ENCODE data around the gene FPR2.
"Not testable (repeated sequence)": the region's sequence is repeated elsewhere in the genome, so short reads cannot be mapped to it uniquely, and the experiment has no call there.

The FPR2 gene

DNA sequence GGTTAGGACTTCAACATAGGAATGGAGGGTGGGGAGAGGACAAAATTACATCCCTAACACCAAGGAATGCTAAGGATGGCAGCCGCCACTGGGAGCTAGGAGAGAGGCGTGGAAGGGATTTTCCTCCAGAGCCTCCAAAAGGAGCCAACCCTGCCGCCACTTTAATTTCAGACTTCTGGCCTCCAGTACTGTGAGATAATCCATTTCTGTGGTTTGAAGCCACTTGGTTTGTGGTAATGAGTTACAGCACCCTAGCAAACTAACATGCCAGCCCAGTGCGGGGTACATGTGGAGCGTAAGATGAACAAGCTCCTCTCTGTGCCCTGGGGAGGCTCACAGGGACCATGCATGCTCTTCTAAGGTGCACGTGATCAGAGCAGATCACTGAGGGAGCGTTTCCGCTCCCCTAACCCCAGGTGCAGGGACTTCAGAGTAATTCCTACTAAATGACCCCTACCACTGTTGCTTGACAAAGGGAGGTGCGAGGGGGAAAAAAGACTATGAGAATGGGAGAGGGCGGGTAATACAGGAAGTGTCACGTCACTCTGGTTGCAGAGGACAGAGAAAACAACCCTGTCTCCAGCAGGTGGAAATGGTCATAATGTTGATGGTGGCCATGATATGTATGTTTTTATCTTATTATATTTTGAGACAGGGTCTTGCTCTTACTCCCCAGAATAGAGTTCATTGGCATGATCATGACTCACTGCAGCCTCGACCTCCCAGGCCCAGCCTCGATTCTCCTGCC lies 21.3 kb upstream of the FPR2 start:
- no peak for DNase-seq

DNA sequence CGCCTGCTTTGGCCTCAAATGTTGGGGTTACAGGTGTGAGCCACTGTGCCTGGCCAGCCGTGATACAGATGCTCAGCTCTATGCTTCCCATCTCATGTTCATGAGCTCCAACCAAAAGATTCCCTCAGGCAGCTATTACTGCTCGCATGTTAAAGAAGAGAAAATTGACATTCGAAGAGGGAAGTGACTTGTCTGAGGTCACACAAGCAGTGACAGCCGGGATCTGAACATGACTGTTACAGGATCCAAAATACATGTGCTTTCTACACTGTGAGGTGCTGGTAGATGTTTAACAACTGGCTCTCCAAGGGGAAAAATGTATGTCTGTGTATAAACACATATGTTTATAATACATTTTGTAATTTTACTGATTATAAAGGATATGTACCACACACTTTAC lies 20.6 kb upstream of the FPR2 start:
- DNase-seq = no peak

DNA sequence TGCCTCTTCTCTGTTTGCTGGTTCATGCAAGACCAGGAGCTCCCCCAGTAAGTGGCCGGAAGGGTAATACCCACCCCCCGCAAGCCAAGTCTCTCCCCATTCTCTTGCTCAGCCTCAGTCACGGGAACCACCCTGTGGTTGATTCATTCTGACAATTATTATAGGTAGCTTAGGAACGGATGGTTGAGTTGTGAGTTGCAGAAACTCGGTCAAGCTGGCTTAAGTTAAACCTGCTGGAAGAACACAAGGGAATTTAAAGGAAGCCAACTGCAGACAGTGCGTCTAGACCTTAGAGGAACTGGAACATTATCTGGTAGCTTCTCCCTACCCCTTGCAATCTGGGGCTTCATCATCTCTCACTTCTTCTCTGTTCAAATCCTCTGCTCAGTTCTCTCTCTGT lies 18.2 kb upstream of the FPR2 start:
- DNase-seq = no peak

DNA sequence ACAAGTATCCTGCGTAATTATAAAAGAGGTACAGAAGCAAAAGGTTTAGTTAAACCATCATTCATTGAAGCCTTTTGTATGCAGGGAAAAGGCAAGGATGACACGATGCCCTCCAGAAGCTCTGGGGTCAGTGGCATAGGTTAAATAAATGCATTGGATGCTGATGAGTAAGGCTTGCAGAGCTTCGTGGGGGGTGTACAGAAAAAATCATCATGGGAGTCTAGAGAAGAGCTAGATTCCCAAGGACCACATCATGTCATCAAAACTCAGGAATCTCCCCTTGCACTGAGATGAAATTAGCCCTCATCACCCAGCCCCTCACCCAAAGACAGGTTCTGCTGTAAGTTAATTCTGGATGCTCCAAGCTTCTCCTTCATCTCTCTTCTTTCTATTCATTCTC lies 17.6 kb upstream of the FPR2 start:
- DNase-seq = no peak

DNA sequence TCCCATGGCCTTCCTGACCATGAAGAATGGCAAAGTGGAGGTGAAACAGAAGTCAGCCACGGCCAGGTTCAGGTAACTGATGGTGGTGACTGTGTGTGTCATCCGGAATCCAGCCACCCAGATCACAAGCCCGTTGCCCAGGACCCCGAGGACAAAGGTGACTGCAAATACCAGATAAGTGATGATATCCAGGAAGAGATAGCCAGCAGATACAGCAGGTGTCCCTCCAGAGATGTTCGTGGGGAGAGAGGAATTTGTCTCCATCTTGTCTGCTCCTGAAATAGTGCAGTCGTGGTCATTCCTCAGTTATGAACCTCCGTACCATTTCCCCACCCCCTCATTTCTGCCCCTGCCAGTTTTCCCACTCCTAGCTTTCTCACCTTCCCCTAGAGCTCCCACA lies 14.2 kb upstream of the FPR2 start:
- DNase-seq = no peak

DNA sequence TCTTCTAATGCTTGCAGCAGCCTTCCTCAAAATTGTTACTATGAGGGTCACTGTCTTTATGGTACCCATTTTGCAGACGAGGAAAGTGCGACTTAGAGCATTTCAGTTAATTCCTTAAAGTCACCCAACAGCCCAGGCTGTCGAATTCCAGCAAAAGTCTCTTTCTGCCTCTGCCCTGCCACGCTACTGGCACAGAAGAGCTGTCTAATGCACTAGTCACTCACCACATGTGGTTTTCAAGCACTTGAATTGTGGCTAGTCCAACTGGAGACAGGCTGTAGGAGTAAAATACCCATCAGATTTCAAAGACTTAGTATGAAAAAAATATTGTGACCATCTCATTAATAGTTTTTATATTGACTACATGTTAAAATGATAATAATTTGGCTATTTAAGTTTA lies 11.0 kb upstream of the FPR2 start:
- DNase-seq = no peak

DNA sequence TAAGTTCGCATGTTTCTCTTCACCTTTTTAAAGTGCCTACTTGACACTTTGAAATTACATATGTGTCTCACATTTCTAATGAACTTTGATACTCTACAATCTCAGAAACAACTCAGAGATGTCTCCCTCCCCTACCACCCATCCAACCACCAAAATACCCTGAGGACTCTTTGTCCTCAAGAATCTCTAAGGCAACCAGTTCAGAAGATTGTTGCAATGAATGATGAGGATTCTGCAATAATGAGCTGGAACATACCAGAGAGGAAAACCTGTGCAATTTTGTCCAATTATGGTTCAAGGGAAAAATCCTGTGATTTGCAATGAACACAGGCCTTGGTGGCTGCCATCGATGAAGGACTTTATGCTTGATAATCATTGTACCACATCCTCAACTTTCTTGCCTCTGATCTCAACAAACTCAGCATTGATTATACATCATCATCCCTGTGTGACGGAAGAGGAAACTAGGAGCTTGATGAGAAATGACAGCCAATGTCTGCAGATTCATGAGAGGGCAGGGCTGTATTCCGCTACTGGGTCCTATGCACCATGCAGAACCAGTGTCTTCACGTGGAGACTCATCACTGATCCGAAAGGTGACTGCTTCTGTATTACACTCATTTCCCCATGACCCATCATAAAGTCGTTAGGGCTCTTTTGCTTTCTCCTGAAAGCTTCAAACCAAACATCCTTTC lies 10.4 kb upstream of the FPR2 start:
- DNase-seq = no peak

DNA sequence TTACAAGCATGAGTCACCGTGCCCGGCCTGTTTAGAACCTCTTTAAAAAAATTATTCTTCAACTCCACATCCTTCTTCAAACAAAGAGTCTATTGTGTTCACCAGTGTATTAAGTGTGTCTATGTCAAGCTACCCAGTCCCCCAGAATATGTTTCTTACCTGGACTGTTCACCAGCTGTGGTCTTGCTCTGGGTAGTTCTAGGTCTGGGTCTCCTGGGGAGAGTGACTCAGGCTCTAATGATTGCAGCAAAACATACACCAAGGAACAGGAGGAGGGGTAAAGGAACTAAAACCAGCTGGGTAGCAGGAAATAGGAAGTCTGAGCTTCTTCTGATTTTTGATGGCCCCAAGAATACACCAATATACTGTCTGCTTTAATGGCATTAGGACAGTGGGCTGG lies 9.3 kb upstream of the FPR2 start, which contains the start of gene FPR1:
Gene FPR1, minus strand, starts transcription at position 224 of the 400 bp plus-strand sequence. CDS start 4,884 bp downstream, outside the sequence.
- DNase-seq = peak in 5 of 56 donors; percentile 3 to 43 (median 5)

DNA sequence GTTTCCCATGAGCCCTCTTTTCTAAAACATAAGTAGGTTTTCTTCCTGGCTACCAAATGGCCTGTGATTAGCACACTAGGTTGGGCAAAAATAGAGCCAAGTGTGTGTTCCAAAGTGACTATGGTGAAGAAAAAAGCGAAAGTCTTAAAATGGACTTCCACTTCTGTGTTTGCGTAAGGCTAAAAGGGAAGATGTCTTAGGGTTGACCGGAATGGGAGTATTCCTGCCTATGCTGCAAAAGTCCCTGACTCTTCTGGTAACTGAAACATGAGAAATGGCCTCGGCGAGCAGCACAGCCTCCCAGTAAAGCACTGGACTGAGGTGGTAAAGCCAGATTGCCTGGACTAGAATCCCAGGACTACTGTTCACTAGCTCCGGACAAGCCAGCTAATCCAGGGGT lies 6.9 kb upstream of the FPR2 start:
- peak in 4 of 56 donors; percentile 2 to 7 (median 6) for DNase-seq

DNA sequence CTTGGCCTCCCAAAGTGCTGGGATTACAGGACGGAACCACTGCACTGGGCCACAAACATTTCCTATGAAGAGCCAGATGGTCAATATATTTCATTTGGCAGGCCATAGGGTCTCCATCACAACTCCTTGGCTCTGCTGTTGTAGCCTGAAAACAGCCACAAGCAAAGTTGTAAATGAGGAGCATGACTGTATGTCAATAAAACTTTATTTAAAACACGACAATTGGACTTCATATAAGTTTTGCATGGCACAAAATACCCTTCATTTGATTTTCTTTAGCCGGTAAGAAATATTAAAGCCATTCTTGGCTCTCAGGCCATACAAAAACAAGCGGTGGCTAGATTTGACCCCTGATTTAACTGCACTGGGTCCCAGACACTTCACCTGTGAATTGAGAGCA lies 6.2 kb upstream of the FPR2 start:
- DNase-seq = no peak

DNA sequence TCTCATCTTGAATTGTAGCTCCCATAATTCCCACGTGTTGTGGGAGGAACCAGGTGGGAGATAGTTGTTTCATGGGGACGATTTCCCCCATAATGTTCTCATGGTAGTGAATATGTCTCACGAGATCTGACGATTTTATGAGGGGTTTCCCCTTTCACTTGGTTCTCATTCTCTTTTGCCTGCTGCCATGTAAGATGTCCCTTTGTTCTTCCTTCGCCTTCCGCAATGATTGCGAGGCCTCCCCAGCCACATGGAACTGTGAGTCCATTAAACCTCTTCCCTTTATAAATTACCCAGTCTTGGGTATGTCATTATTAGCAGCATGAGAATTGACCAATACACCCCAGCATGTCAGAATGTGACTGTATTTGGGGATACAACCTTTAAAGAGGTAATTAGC lies 5.4 kb upstream of the FPR2 start:
- DNase-seq = no peak

DNA sequence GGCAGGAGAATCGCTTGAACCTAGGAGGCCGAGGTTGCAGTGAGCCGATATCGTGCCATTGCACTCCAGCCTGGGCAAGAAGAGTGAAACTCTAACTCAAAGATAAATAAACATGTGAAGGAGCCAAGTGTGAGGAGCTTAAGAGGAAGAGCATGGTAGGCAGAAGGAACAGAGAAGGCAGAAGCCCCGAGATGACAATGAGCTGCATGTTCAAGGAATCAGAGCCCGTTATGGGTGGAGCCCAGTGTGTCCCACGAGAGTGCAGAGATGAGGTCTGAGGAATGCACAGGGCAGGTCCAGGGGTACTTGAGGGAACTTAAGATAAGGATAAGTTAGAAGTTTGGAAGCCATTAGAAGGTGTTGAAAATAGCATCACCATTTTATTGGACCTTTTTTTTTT lies 716 bp downstream of the FPR2 start:
- DNase-seq = no peak

DNA sequence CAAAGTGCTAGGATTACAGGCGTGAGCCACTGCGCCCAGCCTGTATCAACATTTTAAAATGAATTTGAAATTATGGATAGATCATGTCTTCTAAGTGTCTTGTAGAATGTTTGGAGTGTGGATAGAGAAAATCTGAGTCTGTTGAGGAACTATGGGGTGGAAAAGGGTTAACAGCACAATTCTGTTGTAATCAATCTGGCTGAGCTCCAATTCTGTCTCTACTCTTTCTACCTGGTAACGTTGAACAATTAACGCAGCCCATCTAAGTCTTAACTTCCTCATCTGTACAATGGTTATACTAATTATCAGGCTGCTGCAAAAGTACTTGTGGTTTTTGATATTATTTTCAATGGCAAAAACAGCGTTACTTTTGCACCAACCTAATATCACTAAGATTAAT lies 4.1 kb downstream of the FPR2 start:
- no peak for DNase-seq

DNA sequence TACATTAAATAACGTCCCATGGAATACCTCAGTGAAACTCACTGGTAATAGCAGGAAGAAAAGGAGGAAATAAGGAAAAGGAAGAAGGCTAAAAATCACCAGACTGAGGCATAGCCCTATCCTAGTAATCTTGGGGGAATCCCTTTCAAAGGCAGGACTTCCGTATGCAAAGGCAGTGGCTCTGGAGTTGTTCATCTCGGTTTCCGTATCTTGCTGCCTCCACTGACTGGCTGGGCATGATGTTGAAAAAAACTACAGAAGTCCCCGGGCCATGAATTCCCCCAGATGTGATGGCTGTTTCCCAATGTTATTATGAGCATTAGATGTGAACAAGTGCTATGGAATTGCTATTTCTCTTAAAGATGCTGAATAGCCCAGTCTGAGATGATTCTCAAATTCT lies 5.5 kb downstream of the FPR2 start:
- DNase-seq = no peak

DNA sequence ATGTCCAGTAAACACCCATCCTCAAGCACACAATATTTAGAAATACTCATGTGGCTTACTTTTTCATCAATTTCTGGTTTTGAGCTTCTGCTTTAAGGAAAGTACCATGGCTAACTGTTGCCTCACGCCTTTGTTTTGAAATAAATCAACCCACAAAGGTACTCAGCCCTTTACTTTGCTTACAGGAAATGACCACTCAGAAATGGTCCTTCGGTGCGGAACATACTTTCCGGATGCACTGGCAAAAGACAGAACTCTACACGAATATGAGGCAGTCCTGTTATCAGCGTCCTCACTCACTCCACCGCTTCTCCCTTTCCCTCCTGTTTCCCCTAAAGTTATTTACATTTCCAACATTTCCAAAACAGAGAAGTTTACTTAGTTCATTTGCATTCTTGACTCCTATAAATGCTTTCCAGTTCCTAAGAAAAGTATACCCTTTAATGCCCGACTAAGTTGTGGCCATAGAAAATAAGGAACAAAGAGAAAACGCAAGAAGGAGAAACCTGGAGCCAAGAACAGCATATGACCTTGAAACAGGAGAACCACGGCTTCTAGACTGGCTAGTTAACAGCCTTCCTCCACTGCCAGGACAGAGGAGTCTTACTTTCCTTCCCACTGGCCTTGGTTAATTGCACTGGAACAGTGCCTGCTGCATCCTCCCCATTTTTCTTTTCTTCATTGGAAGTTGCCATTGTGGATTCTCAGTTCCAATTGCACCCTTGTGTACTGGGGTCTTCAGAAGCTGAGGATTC lies 10.6 kb downstream of the FPR2 start:
- peak in 1 of 56 donors; percentile 11 for DNase-seq

DNA sequence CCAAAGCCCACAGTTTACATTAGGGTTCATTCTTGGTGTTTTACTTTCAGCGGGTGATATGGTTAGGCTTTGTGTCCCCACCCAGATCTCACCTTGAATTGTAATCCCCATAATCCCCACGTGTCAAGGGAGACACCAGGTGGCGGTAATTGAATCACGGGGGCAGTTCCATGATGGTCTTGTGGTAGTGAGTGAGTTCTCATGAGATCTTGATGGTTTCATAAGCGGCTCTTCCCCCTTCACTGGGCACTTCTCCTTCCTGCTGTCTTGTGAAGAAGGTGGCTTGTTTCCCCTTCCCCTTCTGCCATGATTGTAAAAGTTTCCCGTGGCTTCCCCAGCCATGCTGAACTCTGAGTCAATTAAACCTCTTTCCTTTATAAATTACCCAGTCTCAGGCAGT lies 12.0 kb downstream of the FPR2 start:
- DNase-seq = no peak

DNA sequence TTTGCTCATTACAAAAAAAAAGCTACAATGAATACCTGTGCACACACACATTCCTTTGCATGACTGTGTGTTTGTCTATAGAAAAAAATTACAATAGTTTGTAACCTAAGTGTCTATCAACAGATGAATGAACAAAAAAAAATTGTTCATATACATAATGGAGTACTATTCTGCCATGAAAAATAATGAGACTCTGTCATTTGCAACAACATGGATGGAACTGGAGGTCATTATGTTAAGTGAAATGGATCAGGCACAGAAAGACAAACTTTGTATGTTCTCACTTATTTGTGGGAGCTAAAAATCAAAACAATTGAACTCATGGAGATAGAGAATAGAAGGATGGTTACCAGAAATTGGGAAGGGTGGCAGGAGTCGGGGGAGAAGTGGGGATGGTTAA lies 15.6 kb downstream of the FPR2 start:
- DNase-seq = not testable (repeated sequence)

DNA sequence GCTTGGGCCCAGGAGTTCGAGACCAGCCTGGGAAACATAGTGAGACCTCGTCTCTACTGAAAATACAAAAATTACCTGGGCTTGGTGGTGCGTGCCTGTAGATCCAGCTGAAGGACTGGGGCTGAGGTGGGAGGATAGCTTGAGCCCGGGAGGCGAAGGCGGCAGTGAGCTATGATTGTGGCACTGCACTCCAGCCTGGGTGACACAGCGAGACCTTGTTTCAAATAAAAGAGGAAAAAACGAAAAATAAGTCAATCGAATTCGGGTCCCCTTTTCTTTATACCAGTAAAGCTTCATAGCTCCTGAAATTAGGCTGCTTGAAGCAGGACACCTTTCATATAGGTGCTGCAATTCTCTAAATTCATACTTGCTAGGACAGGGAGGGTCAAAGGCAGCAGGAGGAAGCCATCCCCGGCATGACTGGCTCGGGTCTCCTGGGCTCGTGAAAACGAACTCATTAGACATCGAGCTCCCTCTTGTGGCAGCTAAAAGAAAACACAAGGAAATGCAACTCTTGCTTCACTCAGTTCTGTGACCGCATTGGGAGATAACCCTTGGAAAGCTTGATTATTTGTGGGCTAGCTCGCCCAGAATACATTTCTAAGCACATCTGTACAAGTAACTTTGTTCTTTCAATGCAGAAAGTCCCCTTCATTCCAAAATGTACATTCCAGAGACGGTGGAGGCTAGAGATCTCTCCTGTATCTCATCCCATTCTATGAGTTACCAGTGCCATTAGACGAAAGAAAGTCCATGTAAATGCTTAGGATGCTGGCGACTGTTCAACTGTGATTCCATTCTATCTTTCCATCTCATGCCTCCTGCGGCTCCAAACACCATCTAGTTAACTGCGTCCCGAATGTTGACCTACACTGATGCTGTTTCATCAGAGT lies 16.8 kb downstream of the FPR2 start:
- peak in 47 of 56 donors; percentile 0 to 63 (median 25) for DNase-seq

DNA sequence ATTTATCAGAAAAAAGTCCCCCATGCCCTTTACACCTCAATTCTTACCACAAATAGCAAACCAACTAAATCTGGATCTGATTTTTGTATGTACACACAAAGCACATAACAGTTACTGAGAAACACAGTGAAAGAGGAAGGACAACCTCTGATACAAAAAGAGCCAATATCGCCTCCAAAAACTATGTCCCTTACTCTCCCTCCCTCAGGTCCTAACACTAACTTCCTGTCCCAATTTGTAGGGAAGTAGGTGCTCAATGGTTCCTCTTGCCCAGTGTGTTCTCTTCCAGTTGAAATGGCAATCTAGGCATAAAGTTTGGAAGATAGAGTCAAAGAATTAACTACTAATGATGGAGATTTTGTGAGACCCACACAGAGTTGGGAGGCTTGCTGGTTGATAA lies 18.2 kb downstream of the FPR2 start:
- DNase-seq = no peak

DNA sequence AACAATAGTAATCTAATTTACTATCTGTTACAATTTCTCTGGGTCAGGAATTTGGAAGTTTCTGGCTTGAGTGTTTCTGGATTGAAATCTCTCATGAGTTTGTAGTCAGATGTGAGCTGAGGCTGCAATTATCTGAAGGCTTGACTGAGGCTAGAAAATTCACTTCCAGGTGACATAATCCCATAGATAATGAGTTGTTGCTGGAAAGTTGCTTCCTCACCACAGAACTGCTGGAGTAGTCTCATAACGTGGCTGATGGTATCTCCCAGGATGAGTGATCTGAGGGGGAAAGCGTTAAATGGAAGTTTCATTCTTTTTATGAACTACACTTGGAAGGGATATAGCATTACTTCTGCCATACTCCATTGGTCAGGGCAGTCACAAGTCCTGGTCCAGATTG lies 18.7 kb downstream of the FPR2 start:
- DNase-seq = no peak

DNA sequence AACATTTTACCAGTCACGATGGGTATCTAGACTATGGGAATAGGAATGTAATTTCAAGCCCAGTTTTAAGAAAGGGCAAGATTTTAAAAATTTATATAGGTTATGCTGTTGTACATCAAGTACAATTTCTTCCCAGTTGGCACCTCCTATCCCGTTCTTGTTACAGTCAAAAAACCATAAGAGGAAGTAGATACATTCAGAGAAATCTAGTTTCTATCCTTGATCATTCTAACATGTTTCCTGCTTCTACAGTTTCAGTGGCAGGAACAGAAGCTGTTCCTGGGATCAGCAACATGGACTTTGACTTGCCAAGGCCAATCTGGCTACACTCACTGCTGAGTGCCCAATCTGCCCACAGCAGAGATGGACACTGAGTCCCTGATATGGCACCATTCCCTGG lies 19.3 kb downstream of the FPR2 start:
- no peak for DNase-seq
